Colonic mucosa (tissue), 4 donors: ENCODE data around the gene MAGIX. TPM values are rescaled to one million over a fixed set of nuclear protein-coding genes. Genes with fewer than 3 reads are reported as not detected.

Source experiments
- DNase-seq: peaks from one replicate; pipeline ENCODE4 v3.0.0-alpha.2; 2020
- H3K27ac ChIP-seq: fragments of 200-600 bp; one replicate; pipeline ENCODE4 v1.8.0; 2021
- H3K27me3 ChIP-seq: fragments of 200-600 bp; one replicate; pipeline ENCODE4 v1.8.0; 2021
- H3K36me3 ChIP-seq: fragments of 200-600 bp; one replicate; pipeline ENCODE4 v1.8.0; 2021
- H3K4me1 ChIP-seq: fragments of 200-600 bp; one replicate; pipeline ENCODE4 v1.8.0; 2021; ENCODE audit warnings: mild to moderate bottlenecking
- H3K4me3 ChIP-seq: fragments of 200-600 bp; one replicate; pipeline ENCODE4 v1.8.0; 2021
- H3K9ac ChIP-seq, 2 donors: one replicate each; pipeline ENCODE4 v1.7.0; 2013; ENCODE audit warnings: control low read depth in 2 of 2, low read depth in 2 of 2, low read length in 2 of 2
- H3K9me3 ChIP-seq: fragments of 200-600 bp; one replicate; pipeline ENCODE4 v1.8.0; 2021
- CTCF ChIP-seq: fragments of 200-600 bp; IDR thresholded peaks from one replicate; pipeline ENCODE4 v1.8.0; 2022; ENCODE audit warnings: antibody characterized with exemption, mild to moderate bottlenecking
- intact Hi-C: fragments of 100-400 bp; cut with DNase I; formaldehyde crosslinking; loops from one replicate; pipeline ENCODE4 v1.14.1; 2022
- total RNA-seq, 2 donors: library from RNA; stranded (reverse); fragmentation: NEBNext Ultra II Directional in 1 of 2; extraction: Animal tissue kit (Norgen Biotek cat#: 25700) in 1 of 2; gene quantifications; one replicate each; pipeline ENCODE4 v1.2.1, GENCODE V29; 2021
- donor health status: healthy.
- donor health status: DM: no; HTN: no; CAD: no.
- donor health status: DM: no; HTN: no; CAD: no.

MAGIX gene
- total RNA-seq, 2 donors from 2014 or later, result 4.3 to 14.7 TPM

GRCh38 chrX:49188468-49189076, 26.0 kb downstream of the MAGIX start:
- intact Hi-C loops, result no loop called here
- no peaks in the 10 kb centered on the region for H3K27me3 ChIP-seq
- H3K27ac ChIP-seq, result no peak overlapping the region
- no peaks in the 10 kb centered on the region for H3K36me3 ChIP-seq
- no peak overlapping the region for H3K9ac ChIP-seq
- DNase-seq, result no peak
- no peak for TF ChIP-seq CTCF
- H3K4me3 ChIP-seq, result no peak overlapping the region
- H3K4me1 ChIP-seq, result no peaks in the 10 kb centered on the region
- H3K9me3 ChIP-seq, result no peaks in the 10 kb centered on the region

- no peak for TF ChIP-seq CTCF
- Histone ChIP-seq H3K4me3 (peak overlapping the region; percentile 35), H3K27ac (peak overlapping the region; percentile 75), H3K4me1 (no peaks in the 10 kb centered on the region), H3K36me3 (no peaks in the 10 kb centered on the region), H3K27me3 (no peaks in the 10 kb centered on the region), H3K9ac (peak overlapping the region in 1 of 2 donors; percentile 9), H3K9me3 (no peaks in the 10 kb centered on the region)
- intact Hi-C loops, result no loop called here
- DNase-seq, result no peak
Measured at GRCh38 chrX:49189606-49190005, 27.0 kb downstream of the MAGIX start.

GRCh38 chrX:49190821-49191573, 28.4 kb downstream of the MAGIX start:
- TF ChIP-seq CTCF, result no peak
- Histone ChIP-seq H3K27me3 (no peaks in the 10 kb centered on the region), H3K4me3 (peak overlapping the region; percentile 57), H3K9me3 (no peaks in the 10 kb centered on the region), H3K27ac (peak overlapping the region; percentile 86), H3K4me1 (no peaks in the 10 kb centered on the region), H3K36me3 (no peaks in the 10 kb centered on the region), H3K9ac (peak overlapping the region; percentile 65 to 74)
- DNase-seq, result peak; percentile 92
- intact Hi-C loops, result no loop called here

GRCh38 chrX:49191574-49192011, 29.0 kb downstream of the MAGIX start:
- Histone ChIP-seq H3K9me3 (no peaks in the 10 kb centered on the region), H3K4me3 (peak overlapping the region; percentile 57), H3K4me1 (no peaks in the 10 kb centered on the region), H3K9ac (peak overlapping the region; percentile 65 to 74), H3K36me3 (no peaks in the 10 kb centered on the region), H3K27ac (peak overlapping the region; percentile 86), H3K27me3 (no peaks in the 10 kb centered on the region)
- intact Hi-C loops, result no loop called here
- no peak for TF ChIP-seq CTCF
- no peak for DNase-seq

DNA sequence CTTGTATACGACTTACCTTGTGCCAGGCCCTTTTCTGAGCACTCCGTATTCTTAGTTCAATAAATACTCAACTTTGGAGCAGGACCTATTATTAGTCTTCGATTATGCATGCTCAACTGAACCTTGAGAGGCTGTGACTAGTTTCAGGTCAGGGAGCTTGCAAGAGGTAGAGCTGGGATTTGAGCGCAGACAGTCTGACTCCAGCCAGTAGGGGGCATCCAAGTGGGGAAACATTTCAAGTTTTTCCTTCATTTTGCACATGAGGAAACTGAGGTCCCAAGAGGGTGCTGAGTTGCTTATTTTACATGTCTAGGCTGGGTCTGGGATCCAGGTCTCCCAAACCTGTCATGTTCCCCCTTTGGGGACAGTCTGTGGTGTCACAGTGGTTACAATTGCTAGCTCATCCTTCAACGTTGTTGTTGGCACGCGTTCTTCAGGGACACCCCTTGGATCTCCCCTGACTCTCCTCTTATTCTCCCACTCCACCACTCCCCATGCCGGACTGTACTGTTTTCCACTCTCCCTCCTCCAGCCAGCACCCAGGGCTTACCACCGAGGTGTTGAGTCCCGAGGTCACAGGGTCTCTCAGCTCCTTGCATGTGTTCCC, 30.3 kb downstream of the MAGIX start:
- Histone ChIP-seq H3K9ac (no peak overlapping the region), H3K4me3 (no peak overlapping the region), H3K9me3 (no peaks in the 10 kb centered on the region), H3K27me3 (no peaks in the 10 kb centered on the region), H3K36me3 (no peaks in the 10 kb centered on the region), H3K4me1 (no peaks in the 10 kb centered on the region), H3K27ac (no peak overlapping the region)
- DNase-seq, result peak; percentile 56
- intact Hi-C loops, result no loop called here
- peak; percentile 52 for TF ChIP-seq CTCF
